Hypothalamus (tissue), 51 donors: Measurements from ENCODE around the gene SEMA4B.

Experiments
- DNase-seq, 51 donors: peaks; one replicate each; lab custom pipeline; 2025; lab: John Stamatoyannopoulos, UW

The SEMA4B gene

GRCh38 chr15:90223441-90224165 is 22.5 kb downstream of the SEMA4B start:
- DNase-seq: no peak

- DNase-seq: no peak
These were observed 23.9 kb downstream of the SEMA4B start for GRCh38 chr15:90225047-90225446.

DNA sequence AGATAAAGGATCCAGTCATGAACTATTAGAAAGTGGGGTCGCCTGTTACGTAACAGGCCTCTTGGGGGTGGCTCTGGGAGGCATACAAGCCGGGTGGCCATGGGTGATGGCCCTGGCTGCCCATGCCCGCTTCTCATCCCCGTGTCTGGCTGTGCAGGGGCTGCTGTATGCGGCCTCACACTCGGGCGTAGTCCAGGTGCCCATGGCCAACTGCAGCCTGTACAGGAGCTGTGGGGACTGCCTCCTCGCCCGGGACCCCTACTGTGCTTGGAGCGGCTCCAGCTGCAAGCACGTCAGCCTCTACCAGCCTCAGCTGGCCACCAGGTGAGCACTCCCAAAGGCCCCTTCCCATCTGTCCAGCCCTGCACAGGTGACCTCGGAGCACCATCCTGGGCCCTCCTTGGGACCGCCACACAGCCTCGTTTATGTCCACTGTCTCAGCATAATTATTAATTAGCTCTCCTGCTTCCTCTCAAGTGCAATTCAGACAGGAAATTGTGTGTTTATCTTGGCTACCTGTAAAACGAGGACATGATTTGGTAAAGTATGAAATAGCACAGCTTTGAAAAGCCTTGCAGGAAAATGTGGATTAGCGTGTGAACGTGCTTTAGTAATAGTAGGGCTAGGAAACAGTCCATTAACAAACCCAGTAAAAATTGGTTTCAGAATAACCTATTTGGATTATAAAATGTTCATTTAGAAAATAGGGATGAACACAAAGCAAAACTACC is 24.5 kb downstream of the SEMA4B start:
- no peak for DNase-seq

DNA sequence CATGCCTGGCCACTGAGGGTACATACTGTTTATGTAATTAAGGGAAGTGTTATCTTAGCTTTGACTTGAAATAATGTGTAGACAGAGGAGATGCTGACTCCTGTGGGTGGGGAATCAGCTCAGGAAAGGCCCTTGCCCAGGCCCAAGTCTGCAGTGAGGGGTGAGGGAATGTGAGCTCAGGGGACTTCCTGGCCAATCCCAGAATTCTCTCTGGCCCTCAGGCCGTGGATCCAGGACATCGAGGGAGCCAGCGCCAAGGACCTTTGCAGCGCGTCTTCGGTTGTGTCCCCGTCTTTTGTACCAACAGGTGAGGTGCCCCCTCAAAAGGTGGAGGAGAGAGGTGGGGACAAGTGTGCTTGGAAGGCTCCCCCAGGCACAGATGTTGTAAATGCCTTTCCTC is 26.2 kb downstream of the SEMA4B start:
- no peak for DNase-seq

DNA sequence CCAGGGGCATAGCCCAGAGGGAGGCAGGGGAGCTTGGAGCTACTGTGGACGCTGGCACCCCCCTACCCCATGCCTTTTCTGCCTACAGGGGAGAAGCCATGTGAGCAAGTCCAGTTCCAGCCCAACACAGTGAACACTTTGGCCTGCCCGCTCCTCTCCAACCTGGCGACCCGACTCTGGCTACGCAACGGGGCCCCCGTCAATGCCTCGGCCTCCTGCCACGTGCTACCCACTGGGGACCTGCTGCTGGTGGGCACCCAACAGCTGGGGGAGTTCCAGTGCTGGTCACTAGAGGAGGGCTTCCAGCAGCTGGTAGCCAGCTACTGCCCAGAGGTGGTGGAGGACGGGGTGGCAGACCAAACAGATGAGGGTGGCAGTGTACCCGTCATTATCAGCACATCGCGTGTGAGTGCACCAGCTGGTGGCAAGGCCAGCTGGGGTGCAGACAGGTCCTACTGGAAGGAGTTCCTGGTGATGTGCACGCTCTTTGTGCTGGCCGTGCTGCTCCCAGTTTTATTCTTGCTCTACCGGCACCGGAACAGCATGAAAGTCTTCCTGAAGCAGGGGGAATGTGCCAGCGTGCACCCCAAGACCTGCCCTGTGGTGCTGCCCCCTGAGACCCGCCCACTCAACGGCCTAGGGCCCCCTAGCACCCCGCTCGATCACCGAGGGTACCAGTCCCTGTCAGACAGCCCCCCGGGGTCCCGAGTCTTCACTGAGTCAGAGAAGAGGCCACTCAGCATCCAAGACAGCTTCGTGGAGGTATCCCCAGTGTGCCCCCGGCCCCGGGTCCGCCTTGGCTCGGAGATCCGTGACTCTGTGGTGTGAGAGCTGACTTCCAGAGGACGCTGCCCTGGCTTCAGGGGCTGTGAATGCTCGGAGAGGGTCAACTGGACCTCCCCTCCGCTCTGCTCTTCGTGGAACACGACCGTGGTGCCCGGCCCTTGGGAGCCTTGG is 27.0 kb downstream of the SEMA4B start:
- DNase-seq: no peak

DNA sequence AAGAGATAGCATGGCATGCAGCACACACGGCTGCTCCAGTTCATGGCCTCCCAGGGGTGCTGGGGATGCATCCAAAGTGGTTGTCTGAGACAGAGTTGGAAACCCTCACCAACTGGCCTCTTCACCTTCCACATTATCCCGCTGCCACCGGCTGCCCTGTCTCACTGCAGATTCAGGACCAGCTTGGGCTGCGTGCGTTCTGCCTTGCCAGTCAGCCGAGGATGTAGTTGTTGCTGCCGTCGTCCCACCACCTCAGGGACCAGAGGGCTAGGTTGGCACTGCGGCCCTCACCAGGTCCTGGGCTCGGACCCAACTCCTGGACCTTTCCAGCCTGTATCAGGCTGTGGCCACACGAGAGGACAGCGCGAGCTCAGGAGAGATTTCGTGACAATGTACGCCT is 27.8 kb downstream of the SEMA4B start:
- DNase-seq: no peak

GRCh38 chr15:90230071-90230494 is 29.0 kb downstream of the SEMA4B start:
- peak in 31 of 51 donors; percentile 8 to 75 (median 40) for DNase-seq

GRCh38 chr15:90230610-90231009 is 29.5 kb downstream of the SEMA4B start:
- DNase-seq: no peak

- peak in 8 of 51 donors; percentile 6 to 27 (median 16) for DNase-seq
These were observed 30.2 kb downstream of the SEMA4B start for GRCh38 chr15:90231028-90232017.

GRCh38 chr15:90232196-90232595 is 31.1 kb downstream of the SEMA4B start:
- DNase-seq: no peak

DNA sequence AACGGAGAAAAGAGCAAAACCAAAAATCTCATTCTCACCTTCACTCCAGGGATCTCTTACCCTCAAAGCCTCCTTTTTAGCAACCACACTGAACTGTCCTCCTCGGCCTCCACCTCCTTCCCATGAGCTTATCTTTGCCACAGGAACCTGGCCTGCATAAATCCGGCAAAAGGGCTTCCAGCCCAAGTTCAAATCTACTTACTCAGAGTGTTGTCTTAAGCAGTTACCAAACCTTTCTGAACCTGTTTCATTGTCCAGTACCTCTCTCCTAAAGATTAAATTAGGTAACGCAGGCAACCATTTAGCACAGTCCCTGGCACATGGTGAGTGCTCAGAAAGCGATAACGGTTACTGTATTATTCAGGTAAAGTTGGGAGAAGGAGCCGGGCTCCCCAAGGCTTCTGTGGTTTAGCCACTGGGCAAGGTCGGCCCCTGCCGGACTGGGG is 31.8 kb downstream of the SEMA4B start:
- no peak for DNase-seq

DNA sequence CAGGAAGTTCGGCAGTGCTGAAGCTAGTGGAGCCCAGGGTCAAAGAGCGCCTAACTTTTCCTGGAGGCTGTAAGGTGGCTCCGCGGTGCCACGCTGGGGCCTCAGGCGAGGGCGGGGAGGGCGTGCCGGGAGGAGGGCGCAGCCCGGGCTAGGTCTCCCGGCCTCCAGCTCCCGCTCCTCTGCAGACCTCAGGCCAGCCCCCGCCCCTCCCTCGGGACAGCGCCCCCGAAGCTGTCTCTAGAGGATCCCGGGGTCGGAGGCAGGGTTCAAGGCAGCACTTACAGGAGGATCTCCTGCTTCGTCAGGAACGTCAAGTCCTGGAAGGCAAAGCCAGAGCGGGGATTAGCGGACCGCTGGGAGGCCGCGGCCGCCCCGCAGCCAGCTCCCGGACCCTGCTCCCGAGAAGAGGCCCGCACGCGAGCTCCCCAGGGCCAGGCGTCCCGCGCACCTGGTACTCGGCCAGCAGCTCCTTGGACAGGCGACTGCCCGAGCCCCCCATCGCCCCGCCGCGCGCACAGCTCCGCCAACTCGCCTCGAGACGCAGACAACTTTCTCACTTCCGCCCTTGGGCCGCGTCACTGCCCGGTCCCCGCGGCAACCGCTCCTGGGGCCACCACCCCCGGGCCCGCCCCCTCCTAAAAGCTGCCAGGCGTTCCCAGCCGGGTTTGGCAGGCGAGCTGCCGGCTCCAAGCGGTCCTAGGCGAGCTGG is 32.4 kb downstream of the SEMA4B start, which contains the start of gene CIB1:
CIB1 (minus strand) TSS at position 555 of the 709 bp plus-strand sequence; CDS start at position 499, 56 bp downstream.
- peak in 50 of 51 donors; percentile 71 to 98 (median 95) for DNase-seq

GRCh38 chr15:90234096-90234988 is 33.2 kb downstream of the SEMA4B start, which contains the start of gene GDPGP1:
TSS of gene GDPGP1 (plus strand) at chr15:90234209. CDS start at chr15:90240909, 6,700 bp downstream.
- peak in 4 of 51 donors; percentile 28 to 94 (median 90) for DNase-seq

GRCh38 chr15:90239371-90239770 is 38.2 kb downstream of the SEMA4B start:
- no peak for DNase-seq

DNA sequence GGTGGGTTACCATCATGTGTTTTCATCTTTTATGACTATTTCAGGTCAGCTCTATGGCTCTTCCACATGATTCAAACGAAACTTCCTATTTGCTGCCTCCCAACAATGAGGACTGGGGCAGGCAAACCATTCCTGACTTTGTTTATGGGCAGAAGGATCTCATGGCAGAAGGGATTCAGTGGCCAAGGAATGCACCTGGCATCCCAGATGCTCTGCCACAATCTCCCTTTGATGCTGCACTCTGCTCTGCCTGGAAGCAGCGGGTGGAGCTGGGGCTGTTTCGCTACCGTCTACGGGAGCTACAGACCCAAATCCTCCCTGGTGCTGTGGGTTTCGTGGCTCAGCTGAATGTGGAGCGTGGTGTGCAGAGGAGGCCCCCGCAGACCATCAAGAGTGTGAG is 39.7 kb downstream of the SEMA4B start:
- no peak for DNase-seq

DNA sequence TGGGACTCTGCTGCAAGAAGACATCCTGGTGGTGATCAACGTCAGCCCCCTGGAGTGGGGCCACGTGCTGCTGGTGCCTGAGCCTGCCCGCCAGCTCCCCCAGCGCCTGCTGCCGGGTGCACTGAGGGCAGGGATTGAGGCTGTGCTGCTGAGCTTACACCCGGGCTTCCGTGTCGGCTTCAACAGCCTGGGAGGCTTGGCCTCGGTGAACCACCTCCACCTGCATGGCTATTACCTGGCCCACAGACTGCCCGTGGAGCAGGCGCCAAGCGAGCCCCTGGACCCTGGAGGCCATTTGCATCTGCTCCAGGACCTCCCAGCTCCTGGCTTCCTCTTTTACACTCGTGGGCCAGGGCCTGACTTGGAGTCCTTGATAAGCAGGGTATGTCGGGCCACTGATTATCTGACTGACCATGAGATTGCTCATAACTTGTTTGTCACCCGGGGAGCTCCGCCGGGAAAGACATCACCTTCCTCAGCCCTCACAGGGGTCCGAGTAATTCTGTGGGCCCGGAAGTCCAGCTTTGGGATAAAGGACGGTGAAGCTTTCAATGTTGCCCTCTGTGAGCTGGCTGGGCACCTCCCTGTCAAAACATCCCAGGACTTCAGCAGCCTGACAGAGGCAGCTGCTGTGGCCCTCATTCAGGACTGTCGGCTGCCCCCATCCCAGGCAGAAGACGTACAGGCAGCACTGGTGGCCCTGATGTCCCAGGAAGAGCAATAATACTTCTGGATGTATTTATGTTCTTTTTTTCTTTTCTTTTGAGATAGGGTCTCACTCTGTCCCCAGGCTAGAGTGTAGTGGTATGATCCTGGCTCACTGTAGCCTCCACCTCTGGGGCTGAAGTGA is 40.4 kb downstream of the SEMA4B start:
- no peak for DNase-seq
